NCI-H1930 (cell line): ENCODE measurements around the gene TMEM198.

Source experiments
- DNase-seq, 2 experiments: peaks; one replicate each; lab custom pipeline; 2025; lab: John Stamatoyannopoulos, UW

Gene TMEM198

GRCh38 chr2:219526320-219527075 lies 17.3 kb upstream of the TMEM198 start:
- DNase-seq = no peak

- DNase-seq = no peak
Observed at GRCh38 chr2:219527076-219527394, 16.8 kb upstream of the TMEM198 start.

DNA sequence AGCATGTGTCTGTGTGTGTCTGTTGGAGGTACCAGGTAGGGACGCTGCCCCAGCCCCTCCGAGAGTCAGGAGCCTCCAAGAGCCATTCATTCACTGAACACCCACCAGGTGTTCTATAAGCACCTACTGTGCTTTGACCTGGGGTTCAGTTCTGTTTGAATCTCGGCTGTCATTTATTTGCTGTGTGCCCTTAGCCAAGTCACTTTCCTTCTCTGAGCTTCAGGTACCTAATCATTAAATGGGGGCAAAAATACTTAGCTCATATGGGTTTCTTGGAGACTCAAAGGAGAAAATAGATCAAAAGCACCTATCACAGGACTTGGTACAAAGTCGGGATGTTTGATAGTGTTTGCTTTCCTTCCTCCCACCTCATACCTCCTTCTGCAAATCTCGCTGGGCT lies 16.4 kb upstream of the TMEM198 start:
- no peak for DNase-seq

GRCh38 chr2:219530048-219530963 lies 13.5 kb upstream of the TMEM198 start:
- DNase-seq = peak; percentile 54 to 80

- DNase-seq = no peak
Observed at GRCh38 chr2:219531639-219532377, 12.0 kb upstream of the TMEM198 start.

DNA sequence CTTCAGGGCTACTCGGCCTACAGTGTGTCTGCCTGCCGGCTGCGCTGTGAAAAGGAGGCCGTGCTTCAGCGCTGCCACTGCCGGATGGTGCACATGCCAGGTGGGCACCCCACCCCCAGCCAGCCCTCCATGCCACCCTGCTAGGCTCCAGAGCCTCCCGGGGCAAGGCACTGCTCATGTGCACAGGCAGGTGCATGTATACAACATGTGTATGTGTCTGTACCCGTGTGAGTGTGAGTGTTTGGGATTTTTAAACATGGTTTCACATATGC lies 11.5 kb upstream of the TMEM198 start:
- DNase-seq = no peak

GRCh38 chr2:219533930-219534661 lies 9.7 kb upstream of the TMEM198 start:
- no peak for DNase-seq

DNA sequence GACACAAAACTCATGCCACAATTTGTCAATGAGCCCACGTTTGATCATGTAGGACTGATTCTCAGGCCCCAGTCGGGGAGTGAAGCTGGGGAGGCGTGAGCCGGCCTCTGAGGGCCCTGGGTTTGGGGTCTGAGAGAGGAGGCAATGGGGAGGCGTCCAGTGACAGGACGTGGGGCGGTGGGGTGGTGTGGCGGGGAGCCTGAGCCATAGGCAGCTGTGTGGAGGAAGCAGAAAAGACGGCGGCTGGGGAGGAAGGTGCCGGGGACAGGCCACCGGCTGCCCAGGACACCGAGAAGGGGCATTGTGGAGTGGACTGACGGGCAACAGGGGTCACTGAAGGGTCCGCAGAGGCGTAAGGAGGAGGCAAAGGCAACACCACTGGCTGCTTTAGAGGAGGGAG lies 7.4 kb upstream of the TMEM198 start:
- DNase-seq = no peak

GRCh38 chr2:219536967-219537366 lies 6.9 kb upstream of the TMEM198 start:
- DNase-seq = no peak

DNA sequence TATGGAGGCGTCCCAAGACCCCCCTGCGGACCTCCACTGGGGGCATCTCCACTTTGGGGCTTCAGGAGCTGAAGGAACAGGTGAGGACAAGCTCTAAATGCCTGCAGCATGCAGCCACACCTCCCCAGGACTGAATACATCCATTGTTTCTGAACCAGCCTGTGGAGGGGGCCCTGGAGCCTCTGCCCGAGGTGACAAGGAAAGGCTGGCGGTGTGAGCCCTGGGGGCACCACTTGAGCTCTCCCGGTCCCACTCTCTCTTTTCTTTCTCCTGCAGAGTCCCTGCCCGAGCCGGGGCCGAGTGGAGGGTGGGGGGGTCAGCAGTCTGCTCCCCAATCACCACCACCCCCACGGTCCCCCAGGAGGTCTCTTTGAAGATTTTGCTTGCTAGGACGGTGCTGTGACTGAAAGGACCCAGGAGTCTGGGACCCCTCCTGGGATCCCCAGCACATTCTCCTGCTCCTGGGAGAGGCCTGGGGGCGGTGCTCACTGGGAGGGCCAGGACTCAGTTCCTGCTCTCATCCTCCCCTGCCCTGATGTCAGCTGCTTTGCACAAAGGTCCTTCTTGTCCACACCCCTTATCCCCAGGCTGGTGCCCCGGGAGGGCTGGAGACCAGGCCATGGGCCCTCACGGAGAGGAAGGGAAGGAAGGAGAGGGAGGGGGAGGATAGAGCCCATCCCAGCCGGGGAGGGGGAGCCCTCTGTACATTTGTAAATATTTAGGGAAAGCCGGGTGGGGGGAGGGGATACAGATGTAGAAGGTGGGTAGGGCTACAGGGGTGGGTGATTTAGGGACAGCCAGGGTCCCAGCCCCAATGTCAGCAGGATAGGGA lies 6.0 kb upstream of the TMEM198 start:
- no peak for DNase-seq

DNA sequence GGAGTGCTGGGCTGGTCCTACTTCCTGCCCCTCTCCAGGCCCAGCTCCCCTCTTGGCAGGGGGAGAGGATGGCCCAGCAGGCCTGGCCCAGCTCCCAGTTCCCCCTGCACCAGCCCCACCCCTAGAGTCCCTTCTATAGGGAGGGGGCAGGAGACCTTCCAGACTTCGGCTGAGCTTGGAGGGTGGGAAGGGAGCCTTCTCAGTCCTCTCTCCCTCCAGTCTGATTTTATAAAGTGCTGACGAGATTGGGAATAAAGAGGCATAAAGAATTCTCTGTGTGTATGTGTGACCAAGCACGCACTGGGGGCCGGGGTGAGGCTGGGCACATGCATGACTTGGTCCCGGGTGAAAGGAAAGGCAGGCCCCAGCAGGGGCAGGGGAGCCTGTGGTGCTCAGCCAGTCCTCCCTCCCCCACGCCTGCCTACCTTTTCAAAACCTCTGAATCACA lies 5.3 kb upstream of the TMEM198 start:
- DNase-seq = no peak

GRCh38 chr2:219538956-219539788 lies 4.7 kb upstream of the TMEM198 start:
- DNase-seq = no peak

- DNase-seq = no peak
Observed at GRCh38 chr2:219539926-219540678, 3.7 kb upstream of the TMEM198 start.

GRCh38 chr2:219540784-219541504 lies 2.9 kb upstream of the TMEM198 start:
- no peak for DNase-seq

DNA sequence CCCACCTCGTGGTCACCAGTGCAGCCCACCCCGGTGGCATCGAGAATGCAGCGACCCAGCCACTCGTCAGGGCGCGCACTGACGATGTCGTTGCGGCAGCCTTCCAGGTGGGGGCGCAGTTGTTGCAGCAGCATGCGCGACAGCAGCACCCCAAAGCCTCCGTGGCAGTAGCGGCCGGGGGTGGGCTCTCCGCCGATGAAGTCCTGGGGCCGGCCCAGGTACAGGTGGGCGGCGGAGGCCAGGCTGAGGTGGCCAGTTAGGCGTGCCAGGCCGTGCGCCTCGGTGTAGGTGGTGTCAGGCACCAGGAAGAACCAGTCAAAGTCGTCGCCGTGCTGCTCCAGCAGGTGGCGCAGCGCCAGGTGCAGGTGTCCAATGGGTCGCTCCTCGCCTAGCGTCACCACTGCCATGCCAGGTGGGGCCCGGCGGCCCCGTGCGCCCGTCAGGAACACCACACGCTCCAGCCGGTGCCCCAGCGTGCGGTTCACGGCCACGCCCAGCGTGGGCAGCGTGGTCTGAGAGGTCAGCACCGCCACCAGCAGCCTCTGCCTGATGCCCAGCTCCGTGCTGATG lies 2.1 kb upstream of the TMEM198 start:
- DNase-seq = peak; percentile 82 to 88

- peak in 1 of 2 experiments; percentile 43 for DNase-seq
Observed at GRCh38 chr2:219542931-219543595, 765 bp upstream of the TMEM198 start.

- DNase-seq = no peak
Observed at GRCh38 chr2:219544567-219544966, 739 bp downstream of the TMEM198 start.
